GM21529 (cell line): Measurements from ENCODE around the gene ZNF350.
"Not testable (repeated sequence)": the region's sequence is repeated elsewhere in the genome, so short reads cannot be mapped to it uniquely, and the experiment has no call there.

ENCODE experiments used
- ATAC-seq: cut with Tn5 transposase; IDR thresholded peaks from one replicate; pipeline ENCODE4 v1.9.1; 2021; ENCODE audit not compliant: unreplicated experiment

Gene ZNF350

DNA sequence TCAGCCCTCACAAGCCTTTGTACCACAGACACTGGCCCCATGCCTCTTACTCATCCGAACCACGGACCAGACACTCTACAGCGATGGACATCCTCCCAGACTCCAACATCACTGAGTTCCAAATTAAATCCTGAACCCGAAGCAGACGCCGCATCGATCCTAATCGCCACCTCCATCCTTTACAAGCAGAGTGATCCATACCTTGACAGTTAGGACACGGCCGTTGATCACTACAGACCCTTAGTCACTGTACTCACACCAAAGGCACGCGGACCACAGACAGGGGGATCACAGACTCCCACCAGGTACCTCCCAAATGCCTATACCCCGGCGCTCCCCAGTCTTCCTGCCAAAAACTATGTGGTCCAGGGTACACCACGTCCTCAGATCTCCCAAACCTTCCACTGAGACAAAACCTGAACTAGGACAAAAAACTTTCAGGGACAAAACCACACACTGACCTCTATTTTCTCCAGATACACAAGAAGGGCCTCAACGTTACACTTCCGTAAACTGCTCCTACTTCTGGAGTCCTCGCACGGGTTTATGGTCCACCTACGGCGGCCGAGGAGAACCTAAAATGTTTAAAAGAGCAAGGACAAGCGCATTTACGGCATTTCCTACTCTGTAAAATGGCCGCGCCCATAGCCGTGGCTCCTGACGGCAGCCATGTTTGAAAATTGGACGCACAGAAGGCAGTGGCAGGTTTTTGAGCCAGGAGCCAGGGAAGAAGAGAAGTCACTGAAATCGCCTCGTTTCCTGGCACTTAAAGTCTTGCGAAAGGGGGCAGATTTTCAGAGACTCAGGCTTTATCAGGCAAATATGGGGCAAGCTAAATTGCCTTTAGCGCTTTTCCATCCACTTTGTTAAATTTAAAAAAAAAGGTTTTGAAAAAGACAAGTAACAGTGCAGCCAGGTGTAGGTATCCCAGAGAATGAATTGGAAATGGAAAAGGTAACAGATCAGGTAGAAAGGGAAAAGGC lies at the start of gene ZNF350:
Gene ZNF350 (minus strand): TSS at position 532 of the 983 bp plus-strand sequence. CDS start 12,480 bp downstream, outside the sequence.
- peak; percentile 80 for ATAC-seq

DNA sequence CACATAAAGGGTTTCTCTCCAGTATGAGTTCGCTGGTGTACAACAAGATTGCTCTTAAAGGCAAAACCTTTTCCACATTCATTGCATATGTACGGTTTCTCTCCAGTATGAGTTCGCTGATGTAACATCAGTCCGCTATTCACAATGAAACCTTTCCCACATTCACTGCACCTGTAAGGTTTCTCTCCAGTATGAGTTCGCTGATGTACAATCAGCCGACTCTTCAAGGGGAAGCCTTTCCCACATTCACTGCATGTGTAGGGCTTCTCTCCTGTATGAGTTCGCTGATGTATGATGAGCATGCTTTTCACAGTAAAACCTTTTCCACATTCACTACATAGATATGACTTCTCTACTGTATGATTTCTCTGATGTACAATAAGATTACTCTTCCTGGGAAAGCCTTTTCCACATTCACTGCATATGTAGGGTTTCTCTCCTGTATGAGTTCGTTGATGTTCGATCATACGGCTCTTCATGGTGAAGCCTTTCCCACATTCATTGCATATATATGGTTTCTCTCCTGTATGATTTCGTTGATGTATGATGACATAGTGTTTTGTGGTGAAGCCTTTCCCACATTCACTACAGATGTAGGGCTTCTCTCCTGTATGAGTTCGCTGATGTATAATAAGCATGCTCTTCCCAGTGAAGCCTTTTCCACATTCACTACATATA lies 47.5 kb upstream of the ZNF350 start:
- no peak for ATAC-seq

DNA sequence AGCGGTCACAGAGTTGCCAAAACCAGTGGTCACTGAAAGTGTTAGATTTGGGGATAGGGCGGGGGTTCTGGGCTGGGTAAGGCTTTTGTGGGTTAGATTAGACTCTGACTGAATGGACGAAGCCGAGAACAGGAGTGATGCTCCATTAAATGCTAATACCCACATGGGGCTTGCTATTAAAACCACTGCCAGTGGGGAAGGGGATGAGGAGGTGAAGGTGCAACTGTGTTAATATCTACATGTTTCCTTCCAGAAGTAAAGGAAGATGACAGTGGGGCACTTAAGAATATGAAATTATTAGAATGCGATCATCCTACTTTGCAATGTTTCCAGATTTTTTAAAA lies 42.1 kb upstream of the ZNF350 start:
- ATAC-seq = no peak

DNA sequence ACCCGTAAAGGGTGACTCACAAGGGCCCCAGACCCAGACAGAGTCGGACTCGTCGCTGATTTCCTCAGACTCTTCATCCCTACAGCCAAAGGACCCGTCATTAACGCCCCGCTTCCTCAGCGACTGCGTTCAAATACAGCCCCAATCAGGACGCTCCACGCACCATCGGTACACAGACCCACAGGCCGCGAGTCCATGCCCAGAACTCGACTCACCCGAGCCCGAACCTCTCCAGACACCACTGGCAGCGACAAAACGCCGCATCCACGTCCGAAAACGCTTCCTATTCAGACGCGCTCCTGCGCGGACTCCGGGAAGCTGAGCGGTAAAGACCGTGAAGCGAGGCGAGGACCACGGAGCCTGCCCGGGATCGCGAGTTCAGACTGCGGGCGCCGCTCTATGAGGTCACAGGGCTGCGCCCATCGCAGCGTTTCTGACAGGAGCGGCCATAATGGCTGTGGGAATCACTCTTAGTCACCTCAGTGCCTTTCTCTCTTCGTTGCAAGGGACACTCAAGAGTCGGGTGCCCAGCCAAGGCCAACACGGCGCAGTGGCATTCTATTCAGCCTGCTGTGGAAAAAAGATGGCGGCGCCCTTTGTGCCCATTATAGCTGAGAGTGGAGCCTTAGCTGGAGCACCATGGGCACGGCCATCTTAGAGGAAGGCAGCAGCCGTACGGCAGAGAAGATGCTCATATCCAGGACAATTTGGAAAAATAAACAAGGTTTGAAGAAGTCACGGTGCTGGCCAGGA lies 41.6 kb upstream of the ZNF350 start, which contains the start of gene ZNF614:
Gene ZNF614 (minus strand): TSS at position 353 of the 753 bp plus-strand sequence. CDS start 2,634 bp downstream, outside the sequence.
- ATAC-seq = peak; percentile 90

DNA sequence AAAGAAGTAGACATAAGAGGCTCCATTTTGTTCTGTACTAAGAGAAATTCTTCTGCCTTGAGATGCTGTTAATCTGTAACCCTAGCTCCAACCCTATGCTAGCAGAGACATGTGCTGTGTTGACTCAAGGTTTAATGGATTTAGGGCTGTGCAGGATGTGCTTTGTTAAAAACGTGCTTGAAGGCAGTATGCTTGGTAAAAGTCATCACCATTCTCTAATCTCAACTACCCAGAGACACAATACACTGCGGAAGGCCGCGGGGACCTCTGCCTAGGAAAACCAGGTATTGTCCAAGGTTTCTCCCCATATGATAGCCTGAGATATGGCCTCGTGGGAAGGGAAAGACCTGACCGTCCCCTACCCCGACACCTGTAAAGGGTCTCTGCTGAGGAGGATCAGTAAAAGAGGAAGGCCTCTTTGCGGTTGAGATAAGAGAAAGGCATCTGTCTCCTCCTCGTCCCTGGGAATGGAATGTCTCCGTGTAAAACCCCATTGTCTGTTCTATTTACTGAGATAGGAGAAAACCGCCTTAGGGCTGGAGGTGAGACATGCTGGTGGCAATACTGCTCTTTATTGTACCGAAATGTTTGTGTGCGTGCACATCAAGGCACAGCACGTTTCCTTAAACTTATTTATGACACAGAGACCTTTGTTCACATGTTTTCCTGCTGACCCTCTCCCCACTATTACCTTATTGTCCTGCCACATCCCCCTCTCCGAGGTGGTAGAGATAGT lies 39.8 kb upstream of the ZNF350 start:
- not testable (repeated sequence) for ATAC-seq

DNA sequence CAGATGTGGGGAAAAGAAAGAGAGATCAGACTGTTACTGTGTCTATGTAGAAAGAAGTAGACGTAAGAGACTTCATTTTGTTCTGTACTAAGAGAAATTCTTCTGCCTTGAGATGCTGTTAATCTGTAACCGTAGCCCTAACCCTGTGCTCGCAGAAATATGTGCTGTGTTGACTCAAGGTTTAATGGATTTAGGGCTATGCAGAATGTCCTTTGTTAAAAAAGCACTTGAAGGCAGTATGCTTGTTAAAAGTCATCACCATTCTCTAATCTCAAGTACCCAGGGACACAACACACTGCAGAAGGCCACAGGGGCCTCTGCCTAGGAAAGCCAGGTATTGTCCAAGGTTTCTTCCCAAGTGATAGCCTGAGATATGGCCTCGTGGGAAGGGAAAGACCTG lies 37.8 kb upstream of the ZNF350 start:
- ATAC-seq = not testable (repeated sequence)

DNA sequence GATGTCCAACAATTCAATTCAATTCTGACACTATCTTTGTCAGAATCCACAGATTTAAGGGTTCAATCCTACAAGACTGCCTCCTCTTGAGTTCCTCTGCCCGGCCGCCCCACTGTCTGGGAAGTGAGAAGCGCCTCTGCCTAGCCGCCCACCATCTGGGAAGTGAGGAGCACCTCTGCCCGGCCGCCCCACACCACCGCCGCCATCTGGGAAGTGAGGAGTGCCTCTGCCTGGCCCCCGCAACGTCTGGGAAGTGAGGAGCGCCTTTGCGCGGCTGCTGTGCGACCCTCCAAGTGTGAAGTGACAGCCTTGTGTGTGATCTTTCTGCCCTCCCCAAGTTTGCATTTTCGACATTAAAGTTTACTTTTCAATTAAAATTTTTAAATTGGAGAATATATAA lies 35.6 kb upstream of the ZNF350 start:
- ATAC-seq = no peak

DNA sequence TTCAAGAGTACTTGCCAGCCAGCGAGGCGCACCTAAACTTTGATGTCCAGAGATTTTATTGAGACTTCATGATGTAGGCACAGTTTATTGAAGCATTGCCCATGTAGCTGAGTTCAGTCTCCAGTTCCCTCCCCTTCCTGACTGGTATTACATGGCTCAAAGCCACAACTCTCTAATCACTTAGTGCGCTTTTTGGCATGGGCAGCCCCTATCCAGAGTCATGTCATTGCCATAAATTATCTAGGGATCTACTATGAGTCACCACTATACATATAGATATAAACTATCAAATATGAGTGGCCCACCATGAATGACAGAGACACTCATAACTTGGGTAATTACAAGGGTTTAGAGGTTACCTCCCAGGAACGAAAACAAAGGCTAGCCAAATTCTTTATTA lies 33.9 kb upstream of the ZNF350 start:
- ATAC-seq = no peak

DNA sequence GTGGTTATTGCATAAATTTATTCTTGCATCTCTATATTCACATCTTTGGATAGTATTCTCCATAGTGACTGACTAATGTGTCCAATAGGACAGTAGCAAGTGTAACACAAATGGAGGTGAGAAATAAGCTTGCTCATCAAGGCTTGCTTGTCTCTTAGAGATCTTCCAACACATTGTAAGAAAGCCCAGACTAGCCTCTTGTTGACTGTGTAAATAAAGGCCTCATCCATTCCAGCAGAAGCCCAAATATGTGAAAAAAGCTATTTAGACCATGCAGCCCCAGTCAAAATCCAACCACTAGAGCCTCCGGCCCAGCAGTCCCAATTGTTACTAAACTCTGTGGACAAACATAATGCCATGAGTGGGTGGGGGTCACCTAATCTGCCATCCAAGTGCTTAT lies 24.0 kb upstream of the ZNF350 start:
- no peak for ATAC-seq

DNA sequence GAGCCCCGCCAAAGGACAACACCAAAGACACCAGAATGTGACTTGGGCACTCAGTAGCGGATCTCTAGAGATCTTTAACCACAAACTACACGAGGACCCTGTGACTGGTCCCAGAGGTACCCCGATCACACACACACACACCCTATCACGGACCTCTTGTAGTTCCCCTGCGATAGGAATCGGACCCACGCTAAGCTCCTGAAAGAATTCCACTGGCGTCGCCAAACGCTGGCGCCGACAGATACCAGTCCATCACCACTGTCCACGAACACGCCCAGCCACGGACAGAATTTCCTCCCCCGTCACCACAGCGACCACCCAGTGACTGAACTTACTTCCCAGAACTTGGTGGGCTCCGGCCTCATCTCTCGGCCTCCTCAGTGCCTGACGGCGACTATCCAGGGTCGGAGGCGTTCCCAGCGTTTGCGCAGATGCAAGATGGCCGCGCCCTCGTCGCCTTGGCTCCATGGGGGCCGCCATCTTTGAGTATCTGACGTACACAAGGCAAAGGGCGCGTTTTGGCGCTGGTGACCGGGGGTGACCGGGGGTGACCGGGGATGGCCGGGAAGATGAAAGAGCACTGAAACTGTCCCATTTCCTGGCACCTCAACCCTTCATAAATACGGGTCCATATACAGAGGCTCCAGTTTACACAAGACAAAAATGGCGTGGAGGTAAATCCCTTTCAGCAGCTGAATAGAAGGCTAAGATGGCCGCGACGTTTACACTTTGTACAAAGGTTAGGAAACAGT lies 21.3 kb upstream of the ZNF350 start, which contains the start of gene ZNF615:
Gene ZNF615 (minus strand): TSS at position 406 of the 752 bp plus-strand sequence. CDS start 4,500 bp downstream, outside the sequence.
- peak; percentile 92 for ATAC-seq

DNA sequence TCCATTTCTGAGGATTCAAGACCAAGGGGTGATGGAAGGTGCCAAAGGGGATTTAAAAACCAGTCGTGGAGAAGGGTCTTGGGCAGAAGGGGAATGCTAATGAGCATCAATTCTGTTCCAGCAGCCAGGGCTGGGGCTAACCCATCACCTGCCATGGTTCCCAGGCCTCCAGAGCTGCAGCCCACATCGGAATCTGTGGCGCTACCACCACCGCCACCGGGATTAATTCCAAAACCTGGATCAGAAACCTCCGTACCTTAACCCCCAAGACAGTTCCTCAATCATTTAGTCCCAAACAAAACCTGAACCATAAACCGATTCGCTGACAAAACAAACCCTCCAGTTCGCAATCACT lies 20.8 kb upstream of the ZNF350 start:
- no peak for ATAC-seq

DNA sequence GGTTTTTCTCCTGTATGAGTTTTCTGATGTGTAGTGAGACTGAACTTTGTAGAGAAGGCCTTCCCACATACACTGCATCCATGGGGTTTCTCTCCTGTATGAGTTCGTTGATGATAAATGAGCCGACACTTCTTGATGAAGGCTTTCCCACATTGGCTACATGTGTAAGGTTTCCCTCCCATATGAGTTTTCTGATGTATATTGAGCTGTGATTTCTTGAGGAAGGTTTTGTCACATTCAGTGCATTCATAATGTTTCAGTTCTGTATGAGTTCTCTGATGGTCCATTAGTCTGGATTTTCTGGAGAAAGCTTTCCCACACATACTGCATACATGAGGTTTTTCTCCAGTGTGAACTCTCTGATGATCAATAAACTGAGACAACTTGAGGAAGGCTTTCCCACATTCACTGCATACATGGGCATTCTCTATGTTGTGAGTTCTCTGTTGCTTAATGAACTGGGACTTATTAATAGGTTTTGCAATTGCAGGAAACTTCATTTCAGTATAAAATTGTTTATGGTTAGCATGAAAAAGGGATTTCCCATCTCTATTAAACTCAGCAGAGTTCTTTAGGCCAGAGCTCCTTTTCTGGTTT lies 7.5 kb upstream of the ZNF350 start:
- no peak for ATAC-seq

DNA sequence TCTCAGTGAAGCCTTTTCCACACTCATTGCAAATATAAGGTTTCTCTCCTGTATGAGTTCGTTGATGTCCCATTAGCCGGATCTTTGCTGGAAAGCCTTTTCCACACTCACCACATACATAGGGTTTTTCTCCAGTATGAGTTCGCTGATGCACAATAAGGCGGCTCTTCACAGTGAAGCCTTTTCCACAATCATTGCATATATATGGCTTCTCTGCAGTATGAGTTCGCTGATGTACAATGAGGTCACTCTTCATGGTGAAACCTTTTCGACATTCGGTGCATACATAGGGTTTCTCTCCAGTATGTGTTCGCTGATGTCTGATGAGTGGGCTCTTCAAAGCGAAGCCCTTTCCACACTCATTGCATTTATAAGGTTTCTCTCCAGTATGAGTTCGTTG lies 6.8 kb upstream of the ZNF350 start:
- no peak for ATAC-seq

DNA sequence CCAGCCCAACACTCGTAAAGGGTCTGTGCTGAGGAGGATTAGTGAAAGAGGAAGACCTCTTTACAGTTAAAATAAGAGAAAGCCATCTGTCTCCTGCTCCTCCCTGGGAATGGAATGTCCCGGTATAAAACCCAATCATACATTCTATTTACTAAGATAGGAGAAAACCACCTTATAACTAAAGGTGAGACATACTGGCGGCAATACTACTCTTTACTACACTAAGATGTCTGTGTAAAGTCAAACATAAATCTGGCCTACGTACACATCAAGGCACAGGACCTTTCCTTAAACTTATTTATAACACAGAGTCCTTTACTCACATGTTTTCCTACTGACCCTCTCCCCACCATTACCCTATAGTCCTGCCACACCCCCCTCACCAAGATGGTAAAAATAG lies 3.3 kb downstream of the ZNF350 start:
- ATAC-seq = no peak

DNA sequence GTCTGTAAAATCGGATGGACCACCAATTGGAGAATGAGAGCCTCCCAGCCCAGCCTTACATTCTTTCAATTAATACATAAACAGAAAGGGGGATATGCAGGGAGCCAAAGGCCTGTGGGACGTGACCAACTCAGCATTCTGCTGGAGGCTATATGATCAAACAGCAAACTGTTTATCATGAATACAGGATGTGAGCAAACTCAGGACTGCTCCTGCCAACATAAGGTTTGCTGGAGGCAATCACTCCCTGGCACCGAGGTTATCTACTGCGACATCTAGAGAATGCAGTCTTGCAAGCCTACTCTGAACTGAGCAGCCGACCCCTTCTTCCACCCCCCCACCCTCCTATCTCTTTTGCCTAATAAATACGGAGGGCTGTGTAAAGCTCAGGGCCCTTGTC lies 5.7 kb downstream of the ZNF350 start:
- ATAC-seq = not testable (repeated sequence)

DNA sequence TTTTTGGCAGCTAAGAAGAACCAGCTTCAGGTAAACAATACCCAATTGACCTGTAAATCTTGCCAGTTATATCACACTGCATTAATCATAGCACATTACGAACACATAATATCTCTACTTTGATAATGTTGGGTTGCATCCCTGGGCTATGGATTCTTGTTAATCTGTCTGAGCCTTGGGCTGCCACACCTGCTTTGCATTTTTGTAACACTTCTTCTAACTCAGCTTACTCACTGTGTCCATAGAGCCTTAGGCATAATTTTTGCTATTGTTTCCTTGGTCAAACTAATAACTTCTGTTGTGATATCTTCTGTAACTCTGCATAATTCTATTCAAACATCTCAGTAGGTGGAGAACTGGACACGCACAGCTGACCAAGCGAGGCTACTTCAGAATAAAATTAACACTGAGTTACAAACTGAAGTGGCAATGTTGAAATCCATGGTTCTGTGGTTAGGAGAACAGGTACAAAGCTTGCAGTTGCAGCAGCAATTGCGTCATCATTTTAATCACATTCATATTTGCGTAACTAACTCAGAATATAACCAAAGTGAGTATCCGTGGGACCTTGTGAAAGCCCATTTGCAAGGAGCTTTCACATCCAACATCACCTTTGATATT lies 6.4 kb downstream of the ZNF350 start:
- ATAC-seq = no peak

DNA sequence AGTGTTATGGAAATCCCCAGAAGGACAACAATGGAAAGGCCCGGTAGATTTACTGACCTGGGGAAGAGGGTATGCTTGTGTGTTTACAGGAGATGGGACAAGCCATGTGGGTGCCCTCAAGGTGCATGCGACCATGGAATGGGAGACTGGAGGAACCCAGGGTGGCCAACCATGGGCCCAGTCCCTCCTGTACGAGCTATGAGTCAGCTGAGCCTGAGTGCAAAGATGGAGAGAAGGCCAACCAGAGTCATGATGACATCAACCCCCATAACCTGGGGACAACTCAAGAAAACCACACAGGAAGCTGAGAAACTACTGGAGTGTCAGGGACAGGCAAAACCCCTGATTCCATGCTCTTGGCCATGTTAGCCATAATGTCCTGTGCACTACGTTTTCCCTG lies 7.8 kb downstream of the ZNF350 start:
- no peak for ATAC-seq

DNA sequence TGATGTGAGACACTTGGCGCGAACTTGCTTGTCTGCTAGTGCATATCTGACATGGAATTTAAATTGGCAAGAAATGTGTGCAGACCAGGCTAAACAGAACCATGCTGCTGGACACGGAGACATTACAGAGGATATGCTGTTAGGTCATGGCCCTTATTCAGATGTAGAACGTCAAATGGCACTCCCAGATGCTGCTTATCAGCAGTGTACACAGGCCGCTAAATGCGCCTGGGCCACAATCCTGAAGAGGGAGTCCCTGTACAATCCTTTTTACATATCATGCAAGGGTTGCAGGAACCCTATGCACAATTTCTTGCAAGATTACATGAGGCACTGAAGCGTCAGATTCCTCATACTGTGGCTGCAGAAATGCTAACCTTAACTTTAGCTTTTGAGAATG lies 9.3 kb downstream of the ZNF350 start:
- ATAC-seq = no peak

DNA sequence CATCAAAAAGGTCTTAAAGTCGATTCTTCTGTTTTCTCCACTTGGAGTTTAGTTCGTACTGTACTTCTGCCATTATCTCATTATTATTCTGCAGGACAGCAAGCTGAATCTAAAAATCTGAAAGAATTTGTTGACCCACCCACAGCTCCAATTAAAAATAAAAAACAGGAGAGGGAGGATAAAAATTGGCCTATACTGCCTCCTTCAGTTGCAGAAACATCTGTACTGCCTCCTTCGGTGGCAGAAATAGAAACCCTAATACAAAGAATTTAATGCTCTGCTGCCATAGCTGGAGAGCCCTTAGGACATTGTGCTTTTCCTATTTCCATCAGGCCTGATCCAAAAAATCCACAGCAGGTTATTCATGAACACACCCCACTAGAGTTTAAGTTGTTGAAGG lies 9.8 kb downstream of the ZNF350 start:
- ATAC-seq = no peak
